ENCODE results near the gene AVEN.

AVEN gene

DNA sequence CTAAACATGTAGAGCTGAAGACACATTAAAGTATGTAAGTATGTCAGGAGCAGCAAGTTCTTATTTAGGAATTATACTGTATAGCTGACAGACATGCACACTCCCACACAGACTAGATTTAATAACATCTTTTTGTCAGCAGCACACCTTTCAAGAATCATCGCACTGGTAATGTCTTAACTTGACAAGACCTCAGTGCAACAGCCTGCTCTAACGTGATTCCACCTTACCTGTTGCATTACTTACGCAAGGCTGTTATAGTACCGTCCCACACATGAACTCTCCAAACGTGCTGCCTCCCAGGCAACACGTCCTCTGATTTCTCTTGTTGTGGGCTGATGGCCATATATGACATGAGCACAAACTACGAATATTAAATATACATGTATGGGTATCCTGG lies 58.8 kb downstream of the AVEN start:
- no peak for DNase-seq

DNA sequence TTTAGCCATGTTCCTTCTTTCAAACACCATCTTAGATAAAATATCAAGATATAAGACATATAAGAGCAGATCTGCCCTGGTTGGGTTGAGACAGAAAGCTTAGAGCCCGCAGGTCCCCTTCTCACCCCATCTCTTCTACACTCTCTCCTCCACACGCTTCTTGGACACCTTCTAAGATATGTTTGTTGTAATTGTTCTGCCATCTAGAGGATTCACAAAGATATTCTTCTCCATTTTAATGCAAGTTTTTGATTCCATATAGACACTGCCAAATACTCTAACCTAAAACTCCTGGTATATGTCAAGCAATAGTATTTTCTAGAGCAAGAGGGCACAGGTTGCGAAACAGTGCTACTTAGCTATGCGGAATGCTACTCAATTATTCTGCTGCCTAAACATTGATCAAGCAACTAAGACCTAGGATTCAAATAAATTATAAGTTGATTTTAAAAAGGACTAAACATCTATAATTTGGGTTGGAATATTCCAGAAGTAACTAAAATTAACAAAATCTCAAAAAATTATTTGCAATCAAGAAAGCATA lies 63.9 kb downstream of the AVEN start:
- DNase-seq, result no peak

DNA sequence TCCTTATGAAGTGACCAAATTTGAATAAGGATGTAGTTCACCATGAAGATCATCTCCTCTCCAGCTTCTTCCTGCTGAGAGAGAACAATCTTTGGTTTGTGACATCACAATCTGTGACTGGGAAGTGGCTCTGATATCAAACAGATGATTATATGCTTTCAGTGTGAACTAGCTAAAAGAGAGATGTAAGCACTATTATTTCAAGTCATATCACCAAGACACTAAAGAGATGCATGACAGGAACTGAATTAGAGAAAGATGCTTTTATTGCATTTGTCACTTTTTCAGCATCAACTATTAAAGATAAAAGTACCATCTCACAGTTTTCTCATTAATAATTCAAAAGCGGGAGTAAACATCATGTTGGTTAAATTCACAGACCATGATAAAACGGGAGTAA lies 67.2 kb downstream of the AVEN start:
- DNase-seq, result no peak

DNA sequence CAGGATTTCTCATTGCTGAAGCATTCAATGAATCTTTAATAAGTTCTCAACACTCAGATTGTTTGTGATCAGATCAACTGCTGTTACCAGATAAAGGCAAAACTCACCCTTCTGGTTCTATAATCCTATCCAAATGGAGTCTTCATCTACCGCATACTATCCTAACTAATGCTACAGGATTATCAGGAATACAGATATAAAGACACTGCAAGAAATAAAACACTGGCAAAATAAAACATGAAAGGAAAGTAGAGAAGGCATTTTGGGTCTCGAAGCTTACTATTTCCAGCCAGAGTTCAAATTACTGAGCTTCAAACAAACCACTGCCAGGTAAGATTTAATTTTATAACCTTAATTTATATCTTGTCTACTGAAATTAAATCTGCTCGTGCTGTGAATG lies 70.2 kb downstream of the AVEN start:
- DNase-seq, result no peak

DNA sequence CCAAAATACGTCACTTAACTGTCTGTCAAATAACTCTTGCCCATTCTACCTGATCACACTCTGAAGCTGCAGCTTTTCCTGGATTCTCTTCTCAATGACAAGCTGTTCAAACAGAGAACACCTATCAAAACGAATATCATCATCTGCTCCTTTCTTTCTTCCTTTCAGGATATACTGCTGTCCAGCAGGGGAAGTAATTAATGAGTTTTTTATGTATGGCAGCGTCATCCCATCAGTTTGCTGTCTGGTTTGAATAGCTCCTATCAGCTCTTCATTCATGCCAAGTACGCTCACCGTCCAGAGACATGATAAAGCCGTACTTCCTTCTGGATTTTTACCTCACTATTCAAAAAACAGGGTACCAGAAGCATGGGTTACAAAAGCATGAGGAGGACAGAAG lies 70.8 kb downstream of the AVEN start, which contains the start of gene CHRM5:
Gene CHRM5, plus strand, starts transcription at position 274 of the 400 bp plus-strand sequence. CDS start 94,221 bp downstream, outside the sequence.
- no peak for DNase-seq

DNA sequence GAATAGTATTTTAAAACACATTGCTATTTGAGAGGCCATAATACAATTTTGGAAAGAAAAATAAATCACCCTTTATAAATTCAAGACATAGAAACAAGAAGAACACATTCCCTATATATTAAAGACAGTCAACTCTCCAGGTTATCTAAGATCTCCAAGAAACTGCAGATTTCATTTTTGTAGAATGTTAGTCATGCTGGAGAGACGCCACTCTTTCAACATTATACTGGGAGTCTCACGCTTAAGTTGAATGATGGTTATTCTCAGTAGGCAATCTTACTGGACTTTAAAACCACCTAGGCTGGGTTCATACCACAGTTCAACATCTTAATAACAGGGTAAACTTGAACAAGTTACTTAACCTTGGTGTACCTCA lies 74.4 kb downstream of the AVEN start:
- no peak for DNase-seq

DNA sequence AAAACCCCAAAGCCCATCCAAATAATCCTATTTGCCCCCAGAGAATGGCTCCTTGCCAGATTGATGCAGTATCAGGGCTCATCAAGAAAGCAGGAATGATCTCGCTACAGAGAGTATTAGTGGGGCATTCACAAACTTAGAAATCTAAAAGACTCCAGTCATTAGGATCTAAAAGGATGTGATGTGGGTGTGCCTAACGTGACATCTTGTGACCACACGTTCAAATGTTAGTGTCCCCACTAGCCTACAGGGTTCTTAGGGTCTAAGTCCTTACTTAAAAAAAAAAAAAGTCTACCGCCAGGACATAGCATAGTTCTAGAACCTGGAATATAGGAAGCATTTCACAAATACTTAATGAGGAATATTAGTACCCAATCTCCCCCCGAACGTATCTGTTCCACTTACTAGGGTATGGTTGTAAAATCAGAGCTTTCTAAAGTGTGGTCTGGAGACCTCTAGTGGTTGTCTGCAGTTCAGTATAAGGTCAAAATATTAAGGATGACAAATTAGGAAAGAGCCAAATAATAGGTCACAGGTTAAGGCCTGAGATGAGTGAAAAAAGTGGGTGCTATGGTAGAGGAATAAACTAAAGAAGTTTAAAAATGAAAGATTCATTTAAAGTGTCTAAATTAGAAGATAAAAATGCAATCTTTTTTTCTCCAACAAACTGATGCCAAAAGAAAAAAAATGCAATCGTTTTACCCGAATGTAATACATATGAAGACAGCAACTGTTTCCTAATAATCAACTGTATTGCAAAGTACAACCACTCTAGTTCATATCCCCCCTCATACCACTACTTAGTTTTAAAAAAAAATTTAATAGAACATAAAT lies 75.0 kb downstream of the AVEN start:
- DNase-seq, result no peak

DNA sequence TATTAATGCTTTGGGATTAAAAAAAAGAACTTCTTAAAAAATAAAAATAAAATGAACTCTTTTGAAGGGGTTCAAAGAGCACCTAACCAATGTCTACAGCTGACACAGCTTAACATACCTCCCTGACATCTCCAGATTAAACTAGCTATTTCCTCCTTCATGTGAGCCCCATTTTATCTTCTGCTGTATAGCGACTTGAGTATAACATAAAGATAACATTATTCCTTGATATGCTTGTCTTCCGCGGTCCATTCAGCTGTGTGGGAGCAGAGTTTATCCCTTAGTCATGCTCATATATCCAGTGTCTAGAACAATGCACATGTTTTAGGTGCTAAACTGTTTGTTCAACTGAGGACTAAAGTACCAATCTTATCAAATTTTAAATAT lies 78.5 kb downstream of the AVEN start:
- DNase-seq, result no peak

DNA sequence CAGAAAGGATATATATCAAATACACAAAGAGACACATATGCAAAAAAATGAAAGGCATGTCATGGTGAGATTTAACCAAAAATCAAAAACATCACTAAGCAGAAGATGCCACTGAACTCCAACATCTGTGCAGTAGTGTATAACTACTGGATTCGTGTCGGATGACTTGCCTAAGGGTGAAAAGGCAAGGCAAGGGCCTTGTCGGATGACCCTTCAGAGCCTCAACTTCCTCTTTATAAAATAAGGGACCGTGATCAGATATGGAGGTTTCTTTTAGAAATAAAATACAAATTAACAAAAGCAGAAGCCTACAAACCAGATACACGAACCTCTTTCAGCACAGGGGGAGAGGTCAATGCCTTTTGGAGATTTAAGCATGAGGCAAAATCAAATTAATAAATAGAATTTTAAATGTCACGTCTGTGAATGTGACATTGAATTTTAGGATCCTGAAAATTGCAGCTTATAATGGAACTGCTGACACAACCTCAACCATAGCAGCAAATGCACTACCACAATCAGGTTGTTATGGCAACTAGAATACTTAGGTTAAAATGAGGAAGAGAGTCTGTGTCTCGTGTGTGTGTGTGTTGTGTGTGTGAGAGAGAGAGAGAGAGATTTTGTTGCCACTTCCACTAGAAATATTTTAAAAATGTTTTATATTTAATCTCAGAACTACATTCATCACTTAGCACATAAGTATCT lies 79.0 kb downstream of the AVEN start:
- DNase-seq, result no peak

DNA sequence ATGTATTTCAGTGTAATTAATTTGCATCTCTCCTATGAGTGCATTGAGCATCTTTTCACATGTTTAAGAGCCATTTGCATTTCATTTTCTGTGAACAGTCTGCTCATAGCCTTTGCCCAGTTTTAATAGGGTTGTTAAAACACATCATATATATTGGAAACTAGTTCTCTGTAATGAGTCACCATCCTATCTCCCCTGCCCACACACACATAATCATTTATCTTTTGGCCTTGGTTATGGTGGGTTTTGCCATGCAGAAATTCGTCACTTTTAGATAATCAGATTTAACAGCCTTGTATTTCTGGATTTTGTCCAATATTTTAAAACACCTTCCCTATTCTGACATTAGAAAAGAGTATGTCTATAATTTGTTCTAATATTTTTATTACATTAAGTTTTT lies 82.6 kb downstream of the AVEN start:
- no peak for DNase-seq

DNA sequence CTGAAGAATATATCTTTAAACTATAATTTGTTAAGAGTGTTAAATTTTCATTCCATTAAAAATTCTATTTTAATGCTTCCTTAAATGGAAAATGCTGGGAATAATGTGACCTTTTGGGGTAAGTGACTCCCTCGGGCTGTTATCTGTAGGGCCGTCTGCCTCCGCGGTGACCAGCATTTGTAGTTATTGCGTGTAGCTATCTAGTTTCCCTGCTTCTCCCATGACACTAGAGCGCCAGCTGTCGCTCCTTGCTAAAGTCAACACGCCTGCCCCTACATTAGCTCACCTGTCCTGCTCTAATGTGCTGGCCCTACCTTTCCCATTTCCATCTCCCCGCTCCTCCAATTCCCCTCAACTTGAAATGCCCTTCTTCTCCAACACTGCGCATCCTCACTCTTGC lies 83.1 kb downstream of the AVEN start:
- no peak for DNase-seq

DNA sequence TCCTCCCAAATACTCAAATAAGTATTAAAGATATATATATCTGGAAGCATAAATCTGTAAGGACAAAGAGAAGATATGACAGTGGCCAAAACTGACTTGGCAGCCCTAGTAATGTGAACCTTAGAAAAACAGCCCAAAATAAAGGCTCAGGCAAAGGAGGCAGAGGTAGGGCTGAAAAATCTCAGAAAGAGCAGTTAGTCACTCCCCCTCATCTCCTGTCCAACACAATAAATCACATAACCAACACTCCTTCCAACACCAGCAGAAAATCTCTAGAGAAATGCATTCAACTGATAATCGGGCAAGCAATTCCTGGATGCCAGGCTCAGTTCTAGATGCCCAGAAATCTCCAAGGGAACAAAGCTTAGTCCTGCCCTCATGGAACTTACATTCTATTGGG lies 92.9 kb downstream of the AVEN start:
- DNase-seq, result no peak

DNA sequence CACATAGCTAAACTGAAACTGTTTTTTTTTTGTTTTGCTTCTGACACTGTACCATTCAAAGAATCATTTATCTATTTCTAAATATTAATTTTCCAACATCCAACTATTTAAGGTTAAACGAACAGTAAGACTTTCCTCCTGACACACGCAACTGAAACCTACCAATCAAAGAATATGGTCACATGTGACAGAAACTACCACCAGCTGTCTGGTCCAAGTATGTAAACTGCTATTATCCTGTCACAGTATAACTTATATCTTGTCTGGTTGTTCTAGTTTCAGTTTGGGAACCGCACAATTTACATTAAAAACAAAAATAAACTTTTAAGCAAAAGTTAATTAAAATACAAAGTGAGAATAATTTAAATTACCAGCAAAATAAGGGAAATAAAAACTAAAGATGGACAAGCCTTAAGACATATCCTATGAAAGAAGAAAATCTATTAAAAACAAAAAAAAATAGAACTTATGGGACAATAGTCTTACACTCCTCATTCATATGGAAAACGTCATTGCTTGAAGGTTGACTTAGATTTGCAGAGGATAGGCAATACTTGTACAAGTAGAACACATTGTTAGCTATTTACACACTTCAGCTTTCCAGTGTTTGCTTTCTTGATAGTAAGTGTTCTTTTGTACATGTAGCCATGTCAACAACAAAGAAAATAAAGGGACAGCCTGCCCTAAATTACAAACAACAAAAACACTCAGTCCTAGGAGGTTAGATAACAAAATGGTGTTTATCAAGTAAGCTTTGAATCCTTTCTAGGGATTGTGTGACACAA lies 97.5 kb downstream of the AVEN start:
- no peak for DNase-seq

DNA sequence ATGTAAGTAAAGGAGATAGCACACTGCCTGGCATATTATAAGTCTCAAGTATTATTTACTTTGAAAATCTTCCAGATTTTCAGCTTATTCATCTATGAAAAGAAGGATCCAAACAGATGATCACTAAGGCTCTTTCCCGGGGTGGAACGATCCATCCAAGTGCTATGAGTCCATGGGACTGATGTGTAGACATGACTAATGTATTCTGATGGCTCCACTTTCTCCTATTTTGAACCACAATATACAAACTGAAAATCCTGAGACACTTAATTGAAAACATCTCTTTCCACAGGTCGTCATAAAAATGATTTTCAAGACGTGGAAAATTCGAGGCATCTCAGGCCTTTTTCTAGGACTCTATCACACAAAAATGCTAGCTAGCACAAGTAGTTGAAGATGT lies 104.1 kb downstream of the AVEN start:
- DNase-seq, result no peak

DNA sequence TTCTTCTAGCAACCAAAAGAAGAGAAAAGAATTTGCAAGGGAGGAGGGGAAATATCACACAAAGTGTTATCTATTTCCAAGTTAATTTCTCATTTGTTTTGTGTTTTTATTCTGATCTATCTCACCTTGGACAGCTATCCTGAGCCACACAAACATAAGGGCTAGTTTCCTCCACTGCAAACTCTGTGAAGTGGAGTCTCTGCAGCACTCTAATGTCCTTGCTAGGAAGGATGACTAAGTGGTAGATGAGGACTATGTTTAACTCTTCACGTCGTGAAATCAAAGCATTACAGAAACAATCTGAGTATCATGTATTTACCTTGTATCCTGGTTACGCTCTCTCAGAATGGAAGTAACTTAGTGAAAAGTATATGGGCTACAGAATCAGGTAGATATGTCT lies 104.6 kb downstream of the AVEN start:
- DNase-seq, result no peak

DNA sequence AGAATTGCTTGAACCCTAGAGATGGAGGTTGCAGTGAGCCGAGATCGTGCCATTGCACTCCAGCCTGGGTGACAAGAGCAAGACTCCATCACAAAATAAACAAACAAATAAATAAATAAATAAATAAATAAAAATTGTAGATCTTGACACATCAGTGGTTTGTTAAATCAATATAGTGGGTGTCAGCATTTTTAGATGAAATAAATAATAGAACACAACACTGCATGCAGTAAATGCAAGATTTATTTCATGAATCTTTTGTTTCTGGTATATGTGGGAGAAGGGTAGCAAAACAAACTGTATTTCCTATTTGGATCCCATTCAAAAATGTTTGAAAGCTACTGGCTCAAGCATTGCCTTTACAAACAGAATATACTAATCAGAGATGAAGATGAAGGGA lies 106.3 kb downstream of the AVEN start:
- DNase-seq, result no peak

DNA sequence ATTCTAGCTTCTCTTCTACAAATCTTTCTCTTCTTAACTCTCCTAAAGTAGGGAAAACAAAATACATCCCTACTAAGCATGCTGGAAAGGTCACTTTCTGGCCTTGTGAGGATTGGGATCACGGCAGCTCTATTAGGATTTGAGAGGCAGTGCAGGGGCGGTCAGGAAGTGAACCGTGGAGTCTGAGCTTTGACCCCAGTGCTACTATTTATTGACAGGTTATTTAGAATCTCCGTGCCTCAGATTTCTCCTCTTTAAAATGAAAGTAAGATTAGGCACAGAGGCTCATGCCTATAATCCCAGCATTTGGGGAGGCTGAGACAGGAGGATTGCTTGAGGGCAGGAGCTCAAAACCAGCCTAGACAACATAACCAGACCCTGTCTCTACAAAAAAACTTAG lies 112.7 kb downstream of the AVEN start:
- no peak for DNase-seq

DNA sequence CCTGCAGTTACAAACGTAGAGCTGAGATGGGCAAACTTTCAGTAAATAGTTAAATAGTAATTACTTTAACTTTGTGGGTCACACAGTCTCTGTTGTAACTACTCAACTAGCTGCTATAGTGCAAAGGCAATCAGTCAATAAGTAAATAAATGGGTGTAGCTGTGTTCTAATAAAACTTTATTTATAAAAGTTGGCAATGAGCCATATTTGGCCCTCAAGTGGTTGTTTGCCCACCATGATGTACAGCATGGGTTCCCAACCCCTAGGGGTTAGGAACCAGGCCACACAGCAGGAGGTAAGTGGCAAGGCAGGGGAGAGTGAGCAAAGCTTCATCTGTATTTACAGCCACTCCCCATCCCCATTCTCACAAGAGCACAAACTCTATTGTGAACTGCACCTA lies 115.6 kb downstream of the AVEN start:
- no peak for DNase-seq

DNA sequence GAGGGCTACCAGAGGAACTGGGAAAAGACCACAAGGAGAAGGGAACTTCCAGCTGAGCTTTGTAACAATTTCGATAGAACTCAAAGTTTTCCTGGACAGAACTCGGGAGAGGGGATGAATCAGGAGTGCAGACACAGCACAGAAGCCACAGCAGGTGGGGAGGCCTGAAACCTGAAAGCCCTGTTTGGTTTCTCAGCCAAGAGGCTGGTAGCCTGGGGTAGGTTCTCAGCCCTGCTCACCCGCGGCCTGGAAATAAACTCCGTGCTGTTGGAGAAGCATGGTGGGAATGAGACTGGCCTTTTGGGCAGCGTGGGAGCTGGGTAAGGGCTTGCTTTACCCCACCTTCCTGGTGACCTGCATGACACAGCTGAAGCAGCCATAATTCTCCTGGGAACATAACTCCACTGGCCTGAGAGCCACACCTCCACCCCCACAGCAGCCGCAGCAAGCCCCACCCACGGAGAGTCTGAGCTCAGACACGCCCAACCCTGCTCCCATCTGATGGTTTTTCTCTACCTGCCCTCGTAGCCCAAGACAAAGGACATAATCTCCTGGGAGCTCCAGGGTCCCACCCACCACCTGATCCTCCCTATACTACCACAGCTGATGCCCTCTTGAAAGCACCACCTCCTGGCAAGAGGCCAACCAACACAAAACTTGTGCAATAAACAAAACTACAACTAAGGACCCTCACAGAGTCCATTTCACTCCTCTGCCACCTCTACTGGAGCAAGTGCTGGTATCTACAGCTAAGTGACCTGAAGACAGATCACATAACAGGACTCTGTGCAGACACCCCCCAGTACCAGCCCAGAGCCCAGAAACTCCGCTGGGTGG lies 123.2 kb downstream of the AVEN start:
- no peak for DNase-seq

DNA sequence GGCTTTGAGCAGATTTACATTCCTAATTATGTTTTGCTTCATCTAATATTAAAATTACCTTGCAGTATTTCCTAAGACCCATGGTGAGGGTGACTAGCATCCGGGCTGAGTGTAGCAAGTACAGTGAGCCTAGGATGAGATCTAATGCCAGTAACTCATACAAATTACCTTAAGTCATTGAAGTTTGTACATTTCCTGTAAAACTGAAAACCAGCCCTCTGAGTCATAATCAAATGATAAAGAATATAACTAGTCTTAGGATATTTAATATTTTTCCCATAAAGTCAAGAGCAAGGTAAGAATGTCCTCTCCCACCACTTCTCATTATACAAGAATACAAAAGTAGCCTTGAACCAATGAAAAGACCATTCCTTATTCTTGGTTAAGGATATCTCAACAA lies 125.5 kb downstream of the AVEN start:
- no peak for DNase-seq

DNA sequence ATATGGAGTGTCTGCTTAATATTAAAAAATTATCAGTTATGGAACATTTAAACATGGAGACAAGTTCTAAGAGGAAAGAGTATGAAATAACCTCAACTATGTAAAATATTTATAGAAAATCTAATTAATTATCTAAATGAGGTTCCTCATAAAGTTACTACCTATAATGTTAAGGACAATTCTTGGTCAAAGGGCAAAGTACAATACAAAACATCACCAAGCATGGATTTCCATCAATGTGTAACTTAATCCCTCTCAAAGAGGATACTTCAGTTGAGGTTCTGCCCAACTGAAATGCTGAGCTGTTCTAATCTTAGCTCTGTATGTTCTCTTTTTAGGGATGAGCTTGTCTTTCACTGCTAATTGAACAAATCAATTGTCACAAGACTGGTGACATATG lies 126.7 kb downstream of the AVEN start:
- DNase-seq, result no peak

DNA sequence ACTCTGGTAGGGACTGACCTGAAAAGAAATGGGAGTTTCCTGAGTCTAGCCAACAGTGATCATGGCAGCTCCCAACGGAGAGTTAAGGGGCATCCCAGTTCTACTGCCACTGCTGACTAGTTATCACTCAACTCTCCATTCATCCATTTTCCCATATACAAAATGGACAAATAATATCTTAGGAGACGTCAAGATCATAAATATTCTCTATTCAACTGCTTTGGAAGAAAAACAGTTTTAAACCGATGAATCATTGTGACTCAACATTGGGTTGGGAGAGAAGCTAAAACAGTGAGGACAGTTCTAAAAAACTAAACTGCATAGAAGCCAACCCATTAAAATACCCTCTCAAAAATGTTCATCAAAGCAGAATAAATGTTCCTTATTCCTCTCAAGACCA lies 128.3 kb downstream of the AVEN start:
- DNase-seq, result no peak

DNA sequence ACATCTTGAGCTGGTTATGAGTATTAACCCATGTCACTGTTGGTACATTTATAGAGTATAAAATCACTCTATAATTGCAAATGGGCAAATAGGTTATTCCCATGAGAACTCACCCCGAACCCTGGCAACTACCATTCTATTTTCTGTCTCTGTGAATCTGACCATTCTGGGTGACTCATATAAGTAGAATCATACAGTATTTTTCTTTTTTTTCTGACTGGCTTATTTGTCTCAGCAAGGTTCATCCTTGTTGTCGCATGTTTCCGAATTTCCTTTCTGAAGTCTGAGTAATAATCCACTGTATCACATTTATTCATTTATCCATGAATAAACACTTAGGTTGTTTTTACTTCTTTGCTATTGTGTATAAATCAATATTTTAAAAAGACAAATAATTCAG lies 130.6 kb downstream of the AVEN start:
- DNase-seq, result no peak

Measured in SIG-M5 (cell line).